RWPE2 (cell line): Measurements from ENCODE around the gene TMEM9.

Experiments
- ATAC-seq: fragments of 200-7000 bp; cut with Tn5 transposase; 3 replicates; pipeline ENCODE4 v1.9.1; 2021; ENCODE audit warnings: low read depth
- DNase-seq: peaks from one replicate; pipeline ENCODE4 v3.0.0-alpha.2; 2020; ENCODE audit warnings: low spot score
- H3K27ac ChIP-seq: fragments of 450-650 bp; 2 replicates; pipeline ENCODE4 v1.5.1; 2017; ENCODE audit warnings: mild to moderate bottlenecking; ENCODE audit not compliant: poor library complexity, severe bottlenecking
- H3K27me3 ChIP-seq: fragments of 250-450 bp; sonication (Bioruptor Pico); 2 replicates; pipeline ENCODE4 v1.5.1; 2021; ENCODE audit warnings: mild to moderate bottlenecking, moderate library complexity; ENCODE audit not compliant: insufficient read depth, poor library complexity, severe bottlenecking
- H3K36me3 ChIP-seq: fragments of 250-450 bp; sonication (Bioruptor Pico); 2 replicates; pipeline ENCODE4 v1.5.1; 2020; ENCODE audit warnings: low read depth, mild to moderate bottlenecking, moderate library complexity
- H3K4me1 ChIP-seq: fragments of 250-450 bp; sonication (Bioruptor Pico); 2 replicates; pipeline ENCODE4 v1.5.1; 2021; ENCODE audit warnings: mild to moderate bottlenecking, moderate library complexity; ENCODE audit not compliant: insufficient read depth, poor library complexity, severe bottlenecking
- H3K4me3 ChIP-seq: fragments of 250-450 bp; sonication (Bioruptor Pico); 2 replicates; pipeline ENCODE4 v1.5.1; 2021; ENCODE audit warnings: mild to moderate bottlenecking, moderate library complexity; ENCODE audit not compliant: severe bottlenecking
- H3K9me3 ChIP-seq: fragments of 250-450 bp; sonication (Bioruptor Pico); 2 replicates; pipeline ENCODE4 v1.5.1; 2021; ENCODE audit warnings: mild to moderate bottlenecking, moderate library complexity; ENCODE audit not compliant: severe bottlenecking
- TF ChIP-seq, protein P1 (sequence below): fragments of 450-650 bp; IDR thresholded peaks from one replicate; pipeline ENCODE4 v1.5.1; 2017; ENCODE audit warnings: mild to moderate bottlenecking, moderate library complexity; ENCODE audit not compliant: poor library complexity, severe bottlenecking

Gene TMEM9

GRCh38 chr1:201147396-201148015, 6.8 kb downstream of the TMEM9 start:
- H3K36me3 ChIP-seq, result peaks cover 84% of the 10 kb centered on the region
- TF ChIP-seq, protein P1, sequence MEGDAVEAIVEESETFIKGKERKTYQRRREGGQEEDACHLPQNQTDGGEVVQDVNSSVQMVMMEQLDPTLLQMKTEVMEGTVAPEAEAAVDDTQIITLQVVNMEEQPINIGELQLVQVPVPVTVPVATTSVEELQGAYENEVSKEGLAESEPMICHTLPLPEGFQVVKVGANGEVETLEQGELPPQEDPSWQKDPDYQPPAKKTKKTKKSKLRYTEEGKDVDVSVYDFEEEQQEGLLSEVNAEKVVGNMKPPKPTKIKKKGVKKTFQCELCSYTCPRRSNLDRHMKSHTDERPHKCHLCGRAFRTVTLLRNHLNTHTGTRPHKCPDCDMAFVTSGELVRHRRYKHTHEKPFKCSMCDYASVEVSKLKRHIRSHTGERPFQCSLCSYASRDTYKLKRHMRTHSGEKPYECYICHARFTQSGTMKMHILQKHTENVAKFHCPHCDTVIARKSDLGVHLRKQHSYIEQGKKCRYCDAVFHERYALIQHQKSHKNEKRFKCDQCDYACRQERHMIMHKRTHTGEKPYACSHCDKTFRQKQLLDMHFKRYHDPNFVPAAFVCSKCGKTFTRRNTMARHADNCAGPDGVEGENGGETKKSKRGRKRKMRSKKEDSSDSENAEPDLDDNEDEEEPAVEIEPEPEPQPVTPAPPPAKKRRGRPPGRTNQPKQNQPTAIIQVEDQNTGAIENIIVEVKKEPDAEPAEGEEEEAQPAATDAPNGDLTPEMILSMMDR, result no peak
- H3K4me3 ChIP-seq, result no peak overlapping the region
- no peak overlapping the region for H3K27ac ChIP-seq
- no peaks in the 10 kb centered on the region for H3K9me3 ChIP-seq
- ATAC-seq (no peak), DNase-seq (no peak)
- H3K4me1 ChIP-seq, result no peaks in the 10 kb centered on the region
- H3K27me3 ChIP-seq, result no peaks in the 10 kb centered on the region

DNA sequence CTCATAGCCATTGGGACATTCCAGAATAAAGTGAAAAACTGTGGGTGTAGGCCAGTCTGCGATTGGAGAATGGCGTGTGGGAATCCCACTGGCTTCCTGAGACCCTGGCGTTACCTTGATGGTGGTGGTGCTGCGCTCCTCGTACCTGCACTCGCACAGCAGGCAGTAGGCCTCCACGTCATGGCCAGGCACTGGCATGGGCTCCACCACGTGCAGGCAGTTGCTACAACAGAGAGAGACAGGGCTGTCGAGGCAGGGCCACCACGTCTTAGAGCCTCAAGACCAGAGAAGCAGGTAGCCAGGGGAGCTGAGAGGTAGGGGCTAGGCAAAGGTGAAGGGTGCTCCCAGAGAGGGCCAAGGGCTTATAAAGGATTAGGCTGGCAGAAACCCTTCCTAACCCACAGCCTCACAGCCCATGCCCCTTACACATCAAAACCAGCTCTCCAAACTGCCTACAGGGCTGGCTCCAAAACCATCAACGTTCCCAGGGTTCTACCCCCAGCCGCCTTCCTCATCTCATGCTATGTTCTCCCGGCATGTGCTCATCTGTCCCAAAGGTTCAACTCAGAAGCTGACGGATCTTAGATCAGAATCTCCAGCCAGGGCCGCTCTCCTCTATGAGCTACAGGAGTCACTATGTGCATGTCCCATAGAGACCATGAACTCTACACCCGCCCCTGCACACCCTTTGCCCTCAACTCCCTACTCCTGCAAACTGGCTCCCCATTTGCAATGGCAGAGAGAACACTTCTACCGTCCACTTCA, 7.5 kb downstream of the TMEM9 start:
- no peak for DNase-seq
- Histone ChIP-seq H3K4me3 (no peak overlapping the region), H3K4me1 (no peaks in the 10 kb centered on the region), H3K36me3 (peaks cover 90% of the 10 kb centered on the region), H3K9me3 (no peaks in the 10 kb centered on the region), H3K27ac (no peak overlapping the region), H3K27me3 (no peaks in the 10 kb centered on the region)
- ATAC-seq, result no peak
- TF ChIP-seq, protein P1, result no peak

DNA sequence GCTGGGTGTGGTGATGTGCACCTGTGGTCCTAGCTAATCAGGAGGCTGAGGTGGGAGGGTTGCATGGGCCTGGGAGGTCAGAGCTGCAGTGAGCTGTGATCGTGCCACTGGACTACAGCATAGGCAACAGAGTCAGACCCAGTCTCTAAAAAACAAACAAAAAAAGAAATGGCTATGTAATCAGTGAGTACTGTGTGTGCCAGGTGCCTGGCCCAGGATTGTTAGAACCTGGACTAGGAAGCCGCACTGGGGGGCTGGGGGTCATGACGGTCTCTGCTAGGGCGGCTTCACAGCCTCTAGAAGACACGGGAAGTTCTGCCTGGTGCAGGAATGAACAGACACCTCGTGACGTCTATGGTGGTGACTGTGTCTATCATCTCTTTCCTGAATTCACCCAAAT, 8.5 kb downstream of the TMEM9 start:
- ATAC-seq (no peak), DNase-seq (no peak)
- Histone ChIP-seq H3K4me1 (no peaks in the 10 kb centered on the region), H3K4me3 (no peak overlapping the region), H3K27me3 (no peaks in the 10 kb centered on the region), H3K27ac (no peak overlapping the region), H3K36me3 (peaks cover 87% of the 10 kb centered on the region), H3K9me3 (no peaks in the 10 kb centered on the region)
- TF ChIP-seq, protein P1, result no peak

GRCh38 chr1:201145132-201145531, 9.1 kb downstream of the TMEM9 start:
- TF ChIP-seq, protein P1, result no peak
- no peak overlapping the region for H3K27ac ChIP-seq

DNA sequence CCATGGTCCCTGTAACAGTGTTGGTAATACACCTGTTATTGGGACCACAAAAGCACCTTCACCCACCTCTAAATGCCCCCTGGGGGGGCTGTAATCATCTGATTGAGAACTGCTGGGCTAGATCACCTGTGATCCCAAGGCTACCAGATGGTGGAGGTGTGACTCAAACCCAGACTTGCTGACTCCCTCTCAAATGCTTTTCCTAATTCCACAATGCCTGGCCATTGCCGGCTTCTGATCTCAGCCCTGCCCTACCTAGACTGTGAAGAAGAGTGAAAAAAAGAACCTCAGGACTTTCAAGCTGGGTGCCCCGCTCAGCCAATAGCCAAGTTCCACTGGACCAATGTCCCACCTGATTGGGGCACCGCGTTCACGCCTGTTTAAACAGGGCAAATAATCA, 9.6 kb downstream of the TMEM9 start:
- DNase-seq (no peak), ATAC-seq (no peak)
- H3K4me1 ChIP-seq, result no peaks in the 10 kb centered on the region
- peaks cover 83% of the 10 kb centered on the region for H3K36me3 ChIP-seq
- no peaks in the 10 kb centered on the region for H3K27me3 ChIP-seq
- no peaks in the 10 kb centered on the region for H3K9me3 ChIP-seq
- no peak overlapping the region for H3K4me3 ChIP-seq
- H3K27ac ChIP-seq, result no peak overlapping the region
- TF ChIP-seq, protein P1, result no peak

More at GRCh38 chr1:201145132-201145531, 9.1 kb downstream of the TMEM9 start:
- Histone ChIP-seq H3K36me3 (peaks cover 88% of the 10 kb centered on the region), H3K4me3 (no peak overlapping the region), H3K4me1 (no peaks in the 10 kb centered on the region), H3K27me3 (no peaks in the 10 kb centered on the region), H3K9me3 (no peaks in the 10 kb centered on the region)
- ATAC-seq, result no peak
- DNase-seq, result no peak
